NCI-H1436 (cell line): ENCODE measurements around the gene ITPKC.
"Not testable (repeated sequence)": the region's sequence is repeated elsewhere in the genome, so short reads cannot be mapped to it uniquely, and the experiment has no call there.

ENCODE experiments used
- DNase-seq: peaks from one replicate; lab custom pipeline; 2025; lab: John Stamatoyannopoulos, UW

ITPKC gene

DNA sequence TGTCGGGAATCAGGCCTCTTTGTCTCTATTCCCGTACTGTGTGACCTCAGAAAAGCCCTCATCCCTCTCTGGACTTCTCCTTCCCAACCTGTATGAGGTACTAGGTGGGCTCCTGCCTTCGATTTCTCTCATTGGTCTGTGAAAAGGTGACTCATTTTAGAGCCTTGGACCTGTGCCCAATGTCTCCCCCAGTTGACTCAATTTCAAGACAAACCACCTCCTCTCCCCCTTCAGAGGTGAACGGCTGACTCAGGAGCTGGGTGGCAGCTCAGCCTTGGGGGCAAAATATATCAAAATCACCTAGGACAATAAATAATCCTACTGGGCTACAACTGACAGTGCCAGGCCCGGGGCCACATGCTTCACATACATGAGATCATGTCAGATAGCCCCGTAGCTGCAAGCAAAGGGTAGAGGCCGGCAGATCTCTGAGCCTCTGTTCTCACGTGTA is 856 bp upstream of the ITPKC start:
- DNase-seq = no peak

- DNase-seq = no peak
Measured at GRCh38 chr19:40717325-40717879, 490 bp downstream of the ITPKC start.

- DNase-seq = no peak
Measured at GRCh38 chr19:40717880-40718773, 1.2 kb downstream of the ITPKC start.

DNA sequence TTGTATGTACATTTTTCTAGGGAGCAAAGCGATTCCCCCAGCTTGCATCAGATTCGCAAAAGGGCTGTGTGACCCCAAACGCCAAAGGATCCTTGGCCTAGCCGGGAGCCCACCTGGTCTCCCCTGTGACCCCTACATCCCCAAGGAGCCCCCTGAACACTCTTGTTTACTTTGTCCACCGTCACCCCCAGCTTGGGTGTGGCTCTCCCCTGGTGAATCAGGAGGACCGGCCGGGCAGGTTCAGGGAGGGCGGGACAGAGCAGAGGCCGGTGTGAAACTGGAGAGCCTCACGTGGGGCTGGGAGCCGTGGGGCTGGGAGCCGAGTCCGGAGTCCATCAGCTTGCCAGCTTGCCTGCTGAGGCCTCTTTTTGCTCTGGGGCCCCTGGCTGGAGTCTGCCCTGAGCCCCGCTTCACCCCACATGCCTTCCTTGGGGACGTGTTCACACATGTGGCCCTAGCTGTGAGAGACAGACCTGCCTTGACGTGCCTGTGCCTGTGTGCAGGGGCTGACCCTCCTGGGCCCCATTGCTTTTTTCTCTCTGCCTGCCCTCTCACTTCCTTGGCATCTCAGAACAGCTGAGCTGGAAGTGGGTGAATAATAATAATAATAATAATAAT is 2.0 kb downstream of the ITPKC start:
- no peak for DNase-seq

- DNase-seq = no peak
Measured at GRCh38 chr19:40719414-40719894, 2.5 kb downstream of the ITPKC start.

DNA sequence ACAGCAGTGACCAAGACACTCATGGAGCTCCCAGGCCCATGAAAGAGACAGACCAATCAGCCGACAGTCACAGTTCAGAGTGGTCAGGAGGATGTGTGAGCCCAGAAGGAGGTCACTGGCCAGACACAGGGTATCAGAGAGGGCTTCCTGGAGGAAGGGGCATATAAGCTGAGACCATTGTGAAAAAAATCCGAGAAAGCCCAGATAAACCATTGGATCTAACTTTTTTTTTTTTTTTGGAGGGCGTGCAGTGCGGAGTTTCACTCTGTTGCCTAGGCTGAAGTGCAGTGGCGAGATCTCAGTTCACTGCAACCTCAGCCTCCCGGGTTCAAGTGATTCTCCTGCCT is 4.2 kb downstream of the ITPKC start:
- DNase-seq = no peak

GRCh38 chr19:40721936-40722661 is 5.2 kb downstream of the ITPKC start:
- no peak for DNase-seq

- DNase-seq = no peak
Measured at GRCh38 chr19:40723661-40724254, 6.8 kb downstream of the ITPKC start.

DNA sequence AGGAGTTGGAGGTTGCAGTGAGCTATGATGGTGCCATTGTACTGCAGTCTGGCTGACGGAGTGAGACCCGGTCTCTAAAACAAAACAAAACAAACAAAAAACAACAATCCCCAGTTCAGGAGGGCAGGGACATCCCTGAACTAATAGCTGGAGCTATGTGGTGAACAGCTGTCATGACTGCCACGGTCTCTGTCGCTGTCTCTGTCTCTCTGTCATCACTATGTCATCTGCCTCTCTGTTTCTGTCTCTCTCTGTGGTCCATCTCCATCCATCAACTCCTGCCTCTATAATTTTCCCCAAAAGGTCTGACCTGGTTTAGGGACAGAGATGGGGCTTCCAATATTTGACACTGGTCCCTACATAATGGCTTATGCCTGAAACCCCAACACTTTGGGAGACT is 7.4 kb downstream of the ITPKC start:
- no peak for DNase-seq

DNA sequence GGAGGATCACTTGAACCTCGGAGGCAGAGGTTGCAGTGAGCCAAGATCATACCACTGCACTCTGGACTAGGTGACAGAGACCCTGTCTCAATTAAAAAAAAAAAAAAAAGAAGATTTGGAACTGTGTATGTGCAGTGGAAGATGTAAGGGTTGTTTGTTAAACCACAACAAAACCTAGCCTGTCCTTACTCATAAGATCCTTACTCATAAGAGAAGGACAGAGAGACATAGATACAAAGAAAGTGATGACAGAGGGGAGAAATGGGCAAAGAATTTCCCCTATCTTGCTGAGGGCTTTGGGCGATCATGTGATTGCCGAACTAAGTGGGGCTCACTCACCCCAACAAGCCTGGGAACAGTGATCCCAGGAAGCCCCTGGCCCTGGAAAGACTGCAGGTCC is 7.9 kb downstream of the ITPKC start:
- DNase-seq = no peak

DNA sequence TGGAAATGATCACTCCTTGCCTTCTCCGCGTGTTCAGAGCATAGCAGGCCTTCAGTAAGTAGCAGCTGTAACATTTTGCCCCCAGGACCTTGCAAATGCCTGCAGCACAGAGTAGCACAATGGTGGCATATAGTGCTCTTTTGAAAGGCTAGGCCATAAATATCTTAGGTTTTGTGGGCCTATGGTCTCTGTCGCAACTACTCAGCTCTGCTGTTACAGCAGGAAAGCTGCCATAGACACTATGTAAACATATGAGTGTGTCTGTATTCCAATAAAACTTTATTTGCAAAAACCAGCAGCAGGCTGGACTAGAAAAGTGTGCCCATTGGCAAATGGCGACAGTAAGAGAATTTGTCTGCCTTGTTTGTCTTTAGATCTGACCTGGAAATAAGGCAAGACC is 9.4 kb downstream of the ITPKC start:
- no peak for DNase-seq

DNA sequence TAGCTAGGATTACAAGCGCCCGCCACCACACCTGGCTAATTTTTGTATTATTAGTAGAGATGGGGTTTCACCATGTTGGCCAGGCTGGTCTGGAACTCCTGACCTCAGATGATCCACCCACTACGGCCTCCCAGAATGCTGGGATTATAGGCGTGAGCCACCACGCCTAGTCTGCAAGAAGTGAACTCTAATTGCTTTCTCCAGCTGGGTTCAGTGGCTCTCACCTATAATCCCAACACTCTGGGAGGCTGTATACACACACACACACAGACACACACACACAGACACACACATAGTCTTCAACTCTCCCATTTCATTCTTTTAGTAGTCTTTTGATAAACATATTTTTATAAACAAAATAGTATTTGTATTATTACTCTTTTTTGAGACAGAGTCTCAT is 13.2 kb downstream of the ITPKC start:
- DNase-seq = not testable (repeated sequence)

GRCh38 chr19:40732304-40732703 is 15.4 kb downstream of the ITPKC start:
- not testable (repeated sequence) for DNase-seq

GRCh38 chr19:40733149-40733548 is 16.2 kb downstream of the ITPKC start:
- DNase-seq = no peak

GRCh38 chr19:40735013-40735771 is 18.3 kb downstream of the ITPKC start:
- DNase-seq = no peak

DNA sequence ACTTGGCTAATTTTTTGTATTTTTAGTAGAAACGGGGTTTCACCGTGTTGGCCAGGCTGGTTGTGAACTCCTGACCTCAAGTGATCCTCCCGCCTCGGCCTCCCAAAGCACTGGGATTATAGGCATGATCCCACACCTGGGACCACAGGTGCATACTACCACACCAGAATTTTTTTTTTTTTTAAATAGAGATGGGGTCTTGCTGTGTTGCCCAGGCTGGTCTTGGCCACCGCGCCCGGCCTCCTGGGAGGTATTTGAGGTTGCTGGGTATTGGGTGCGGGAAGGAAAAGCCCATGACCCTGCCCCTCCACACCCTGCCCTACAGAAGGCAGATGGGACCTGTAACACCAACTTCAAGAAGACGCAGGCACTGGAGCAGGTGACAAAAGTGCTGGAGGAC is 19.7 kb downstream of the ITPKC start:
- no peak for DNase-seq

DNA sequence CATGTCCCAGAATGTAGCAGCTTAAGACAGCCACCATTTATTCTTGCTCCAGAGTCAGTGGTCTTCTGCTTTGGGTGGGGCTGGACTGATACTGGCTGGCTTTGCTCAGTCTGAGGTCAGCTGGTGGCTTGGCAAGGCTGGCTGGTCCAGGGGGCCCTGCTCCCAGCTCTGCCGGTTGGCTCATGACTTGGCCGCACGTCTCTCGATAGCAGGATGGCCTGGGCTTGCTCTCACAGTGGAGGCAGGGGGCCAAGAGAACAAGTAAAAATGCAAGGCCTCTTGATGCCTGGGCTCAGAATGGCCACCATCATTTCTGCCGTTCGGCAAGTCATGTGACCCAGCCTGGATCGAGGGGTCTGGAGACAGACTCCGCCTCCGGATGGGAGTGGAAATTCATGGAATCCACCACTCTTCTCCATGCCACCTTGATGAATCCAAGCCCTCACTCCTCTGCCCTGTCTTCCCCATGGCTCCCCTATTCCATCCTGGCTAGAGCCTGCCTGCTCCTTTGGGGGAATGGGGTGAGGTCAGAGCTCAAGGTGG is 20.3 kb downstream of the ITPKC start:
- DNase-seq = no peak

DNA sequence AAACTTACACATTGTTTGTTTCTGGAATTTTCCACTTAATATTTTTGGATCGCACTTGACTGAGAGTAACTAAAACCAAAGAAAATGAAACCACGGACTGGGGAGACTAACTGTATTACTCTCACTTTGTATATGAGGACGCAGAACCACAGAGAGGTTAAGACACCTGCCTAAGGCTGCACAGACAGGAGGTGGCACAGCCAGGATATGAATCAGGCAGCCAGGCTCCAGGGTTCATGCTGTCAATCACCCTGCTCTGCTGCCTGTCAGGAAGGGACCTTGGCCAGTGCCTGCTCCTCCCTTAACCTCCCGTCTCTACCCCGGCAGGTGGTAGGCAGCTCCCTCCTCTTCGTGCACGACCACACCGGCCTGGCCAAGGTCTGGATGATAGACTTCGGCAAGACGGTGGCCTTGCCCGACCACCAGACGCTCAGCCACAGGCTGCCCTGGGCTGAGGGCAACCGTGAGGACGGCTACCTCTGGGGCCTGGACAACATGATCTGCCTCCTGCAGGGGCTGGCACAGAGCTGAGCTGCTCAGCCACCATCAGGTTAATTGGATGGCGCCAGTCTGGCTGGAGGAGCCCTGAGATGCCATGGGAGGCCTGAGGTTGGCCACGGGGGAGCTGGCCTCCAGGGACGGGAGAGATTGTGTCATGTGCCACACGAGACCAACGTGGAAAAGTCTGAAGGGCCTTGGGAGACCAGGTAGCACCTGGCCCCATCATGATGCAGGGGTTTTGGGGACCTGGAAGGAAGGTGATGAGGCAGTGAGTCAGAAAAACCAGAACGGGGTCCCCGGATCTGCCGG is 22.3 kb downstream of the ITPKC start:
- DNase-seq = no peak

GRCh38 chr19:40739871-40740703 is 23.2 kb downstream of the ITPKC start:
- DNase-seq = no peak
